NCI-H1092 treated with DMSO at 0.1 percent for 48 hours (cell line): Measurements from ENCODE around the gene COMMD8.
A peak's percentile ranks its signal among the peaks of the same experiment; 100 is the strongest.

ENCODE experiments used
- DNase-seq: peaks from one replicate; lab custom pipeline; 2025; lab: John Stamatoyannopoulos, UW

The COMMD8 gene

GRCh38 chr4:47471591-47471990, 8.1 kb upstream of the COMMD8 start:
- no peak for DNase-seq

DNA sequence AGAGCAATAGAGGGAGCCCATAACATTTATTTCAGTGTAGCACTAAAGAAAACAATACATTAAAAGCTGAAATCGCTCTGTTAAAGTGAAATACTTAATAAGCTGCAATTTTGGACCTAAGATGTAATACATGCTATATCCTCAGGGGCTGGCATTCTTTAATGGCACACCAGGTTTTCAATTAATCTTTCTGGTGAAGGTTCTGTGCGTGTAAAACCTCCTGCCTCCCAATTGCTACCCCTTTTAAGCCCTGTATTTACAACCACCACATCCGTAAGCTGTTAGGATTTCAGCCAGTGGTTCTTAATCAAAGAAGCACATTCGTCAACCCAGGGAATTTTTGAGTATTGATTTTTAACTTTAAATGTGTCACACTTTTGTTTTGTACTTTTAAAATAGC, 7.6 kb upstream of the COMMD8 start:
- DNase-seq = no peak

DNA sequence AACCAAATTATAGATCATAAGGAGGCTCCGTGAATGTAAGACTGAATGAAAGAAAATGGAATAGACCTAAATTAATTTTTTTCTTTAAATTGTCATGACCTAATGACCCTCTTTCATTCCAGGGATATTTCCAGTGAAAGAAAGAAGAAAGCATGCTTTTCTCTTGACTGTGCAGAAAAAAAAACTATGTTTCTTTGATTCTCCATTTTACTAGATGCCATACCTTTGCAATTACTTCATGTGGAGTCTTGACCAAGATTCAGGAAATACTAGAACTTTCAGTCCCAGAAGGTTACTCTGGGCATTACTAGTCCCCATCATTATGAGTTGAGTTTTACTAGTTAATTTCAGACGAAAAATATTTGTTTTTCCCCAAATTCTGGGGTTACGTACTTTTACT, 6.4 kb upstream of the COMMD8 start:
- DNase-seq = no peak

DNA sequence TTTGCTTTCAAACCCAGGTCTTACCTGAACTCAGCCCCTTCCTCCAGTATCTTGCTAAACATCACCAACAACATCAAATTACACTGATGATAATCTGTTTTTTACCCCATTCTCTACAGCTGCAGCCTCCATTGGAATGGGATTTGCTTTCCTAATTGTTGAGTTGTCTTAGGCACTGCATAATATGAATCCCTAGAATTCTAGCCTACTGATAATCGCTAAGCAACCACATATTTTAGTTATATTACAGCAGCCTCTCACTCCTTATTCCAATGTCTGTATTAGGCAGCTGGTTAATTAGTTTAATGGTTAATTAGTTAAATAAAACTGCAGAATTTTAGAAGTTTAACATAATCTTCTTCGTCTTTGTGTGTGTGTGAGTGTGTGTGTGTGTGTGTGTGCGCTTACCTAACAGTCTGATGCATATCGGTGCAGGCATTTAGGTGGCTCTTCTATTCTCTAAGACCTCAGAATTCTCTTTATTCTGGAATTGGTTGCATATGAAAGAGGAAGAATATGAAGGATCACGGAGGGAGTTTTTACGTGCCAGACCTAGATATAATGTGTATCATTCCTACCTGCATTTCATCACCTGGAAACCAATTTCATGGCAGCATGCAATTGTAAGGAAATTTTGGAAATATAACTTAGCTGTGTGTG, 5.3 kb upstream of the COMMD8 start:
- DNase-seq = no peak

DNA sequence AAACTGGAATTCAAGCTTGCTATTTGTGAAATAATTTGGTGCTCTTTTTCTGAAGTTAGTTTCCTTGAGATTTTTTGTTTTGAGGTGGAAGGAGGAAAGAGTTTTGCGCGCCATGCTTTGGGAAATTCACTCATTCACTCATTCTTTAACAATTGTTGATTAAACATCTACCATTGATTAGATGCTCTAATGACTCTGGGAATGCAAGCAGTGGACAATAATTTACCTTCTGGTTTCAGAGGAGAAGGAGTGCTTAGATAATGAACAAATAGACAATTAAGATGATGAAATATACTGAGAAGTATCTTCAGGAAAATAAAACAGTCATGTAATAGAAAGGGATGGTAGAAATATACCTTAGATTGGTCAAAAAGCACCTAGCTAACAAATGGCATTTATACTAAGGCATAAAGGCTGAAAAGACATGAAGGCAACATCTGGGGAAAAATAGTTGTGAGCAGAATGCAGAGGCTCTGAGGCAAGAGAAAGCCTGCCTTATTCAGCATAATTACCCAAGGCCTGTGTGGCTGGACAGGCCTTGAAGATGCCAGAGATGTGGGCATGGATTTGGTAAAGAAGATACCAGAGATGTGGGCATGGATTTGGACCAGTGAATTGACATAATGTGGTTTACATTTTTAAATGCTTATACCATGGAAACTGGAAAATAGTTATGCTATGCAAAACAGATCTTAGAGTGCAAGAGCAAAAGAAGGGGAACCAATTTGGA, 2.7 kb upstream of the COMMD8 start:
- no peak for DNase-seq

DNA sequence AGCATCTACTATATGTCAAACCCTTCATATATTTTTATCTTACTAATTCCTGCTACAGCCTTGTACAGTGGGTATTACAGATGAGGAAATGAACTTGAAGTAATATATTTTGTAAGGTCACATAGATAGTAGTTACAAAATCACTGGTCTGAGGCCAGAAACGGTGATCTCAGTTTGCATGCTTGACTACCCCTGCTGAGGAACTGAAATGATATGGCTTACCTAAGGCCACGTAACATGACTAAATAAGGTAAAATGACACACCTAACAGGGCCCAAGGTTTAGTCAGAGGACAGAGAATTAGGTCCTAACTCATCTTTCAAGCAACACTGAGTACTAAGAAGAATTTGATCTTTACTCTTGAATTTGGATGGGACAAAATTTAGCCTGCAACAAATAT, 1.5 kb upstream of the COMMD8 start:
- DNase-seq = no peak

DNA sequence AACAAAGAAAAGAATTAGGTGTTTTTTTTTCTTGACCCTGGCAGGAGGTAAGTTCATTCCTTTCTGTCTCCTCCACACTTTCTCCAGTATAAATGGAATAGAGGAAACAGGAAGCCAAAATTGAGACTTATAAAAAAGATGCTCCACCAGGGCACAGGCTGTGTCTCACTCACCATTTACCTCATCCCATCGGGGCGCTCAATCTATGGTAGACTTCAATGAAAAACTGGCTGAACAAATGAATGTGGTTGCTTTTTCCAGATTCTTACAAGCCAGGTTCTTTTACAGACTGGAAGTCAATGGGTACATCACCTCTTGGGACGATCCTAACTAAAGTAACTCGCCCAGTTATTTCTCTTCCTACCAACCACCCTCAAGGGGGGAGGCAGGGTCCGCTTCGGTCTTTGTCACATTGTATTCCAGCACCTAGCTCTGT, 685 bp downstream of the COMMD8 start:
- no peak for DNase-seq

DNA sequence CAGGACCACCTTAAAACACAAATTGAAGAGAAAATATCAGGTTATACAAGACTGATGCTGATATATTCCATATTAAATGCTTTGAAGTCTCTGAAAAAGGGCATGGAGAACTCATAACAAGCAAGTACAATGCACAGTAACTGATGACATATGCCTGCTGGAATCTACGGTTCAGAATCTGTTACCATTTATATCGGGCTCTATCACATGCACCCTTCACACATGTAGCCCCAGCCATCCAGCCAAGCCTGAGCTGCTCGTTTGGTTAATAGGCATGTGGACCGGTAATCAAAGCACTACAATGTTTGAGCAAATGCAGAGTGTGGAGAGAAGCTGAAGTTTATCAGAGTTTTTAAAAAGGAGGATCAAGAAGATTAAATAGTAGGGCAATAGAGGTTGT, 11.8 kb downstream of the COMMD8 start:
- DNase-seq = no peak

GRCh38 chr4:47444031-47444430, 19.5 kb downstream of the COMMD8 start:
- DNase-seq = no peak

DNA sequence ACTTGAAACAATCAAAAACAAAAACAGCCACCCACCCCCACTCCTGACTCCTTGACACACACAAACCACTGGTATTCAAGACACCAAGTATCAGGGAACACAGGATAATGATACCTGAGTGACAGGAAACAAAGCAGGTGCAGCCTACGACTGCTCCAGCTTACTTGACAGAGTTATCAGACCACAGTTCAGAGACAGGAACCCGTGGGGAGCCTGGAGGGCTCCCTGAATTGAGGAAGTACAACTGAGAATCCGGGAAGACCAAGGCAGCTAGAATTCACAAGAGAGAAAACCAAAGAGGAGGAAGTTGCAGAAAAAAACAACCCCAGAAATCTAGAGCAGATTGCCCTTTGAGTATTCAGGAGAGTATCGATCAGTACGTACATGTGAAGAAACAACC, 20.5 kb downstream of the COMMD8 start:
- no peak for DNase-seq

GRCh38 chr4:47434931-47435330, 28.6 kb downstream of the COMMD8 start:
- DNase-seq = no peak

GRCh38 chr4:47432749-47433148, 30.8 kb downstream of the COMMD8 start:
- no peak for DNase-seq

DNA sequence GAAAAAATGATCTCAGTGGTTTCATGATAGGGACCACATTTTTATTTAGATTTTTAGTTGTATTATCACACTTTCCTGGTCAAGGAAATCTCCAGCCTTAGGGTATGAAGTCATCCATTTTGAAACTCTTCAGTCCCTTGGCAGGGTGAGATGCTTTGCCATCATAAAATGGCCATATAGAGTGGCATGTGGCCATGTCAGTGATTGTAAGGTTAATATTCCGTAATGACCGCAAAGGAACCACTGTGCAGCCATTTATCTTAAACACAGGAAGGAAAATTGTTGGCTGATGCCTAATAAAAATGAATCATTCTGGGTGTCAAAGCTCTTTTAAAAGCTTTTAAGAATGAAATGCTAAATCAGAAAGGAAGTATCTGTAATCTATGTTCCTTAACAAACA, 35.6 kb downstream of the COMMD8 start:
- no peak for DNase-seq

GRCh38 chr4:47425628-47426027, 37.9 kb downstream of the COMMD8 start:
- DNase-seq = no peak

DNA sequence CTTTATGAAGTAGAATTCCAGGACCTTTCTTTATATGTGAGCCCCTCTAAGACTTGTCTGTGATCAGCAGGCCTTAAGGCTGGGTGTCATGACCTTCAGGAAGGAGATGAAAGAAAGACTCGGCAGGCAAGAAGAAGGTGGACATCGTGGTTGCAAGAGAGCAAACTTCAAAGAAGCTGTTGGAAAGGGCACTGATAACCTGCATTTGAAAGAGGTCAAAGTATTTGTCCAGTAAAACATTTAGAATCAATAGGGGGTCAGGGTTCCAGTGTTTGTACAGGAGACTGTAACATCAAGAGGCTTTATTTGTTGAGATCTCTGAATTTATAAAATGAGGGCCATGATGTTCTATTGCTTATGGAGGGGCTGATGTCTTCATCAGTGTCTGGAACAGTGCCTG, 44.2 kb downstream of the COMMD8 start:
- DNase-seq = no peak

- DNase-seq = no peak
Measured at GRCh38 chr4:47418147-47418546, 45.4 kb downstream of the COMMD8 start.

- DNase-seq = no peak
Measured at GRCh38 chr4:47415719-47416118, 47.8 kb downstream of the COMMD8 start.

- DNase-seq = peak; percentile 38
Measured at GRCh38 chr4:47413521-47413920, 50.0 kb downstream of the COMMD8 start.

DNA sequence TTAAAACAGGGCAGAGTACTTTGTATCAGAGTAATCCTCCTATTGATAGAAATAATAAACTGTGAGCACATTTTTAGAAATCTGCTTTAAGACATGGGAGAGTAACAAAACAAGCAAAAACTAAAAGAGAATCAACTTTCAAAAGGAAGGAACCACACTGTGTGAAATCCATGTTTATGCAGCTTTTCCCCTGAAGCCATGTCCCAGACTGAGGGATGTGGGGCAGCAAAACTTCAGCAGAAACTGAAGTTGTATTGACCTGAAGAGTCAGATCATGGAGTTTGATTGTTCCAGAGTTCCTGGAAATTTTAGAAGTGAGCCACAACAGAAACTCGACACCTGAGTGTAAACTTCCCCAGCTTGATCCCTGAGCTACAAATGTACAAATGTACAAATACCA, 53.2 kb downstream of the COMMD8 start:
- no peak for DNase-seq

DNA sequence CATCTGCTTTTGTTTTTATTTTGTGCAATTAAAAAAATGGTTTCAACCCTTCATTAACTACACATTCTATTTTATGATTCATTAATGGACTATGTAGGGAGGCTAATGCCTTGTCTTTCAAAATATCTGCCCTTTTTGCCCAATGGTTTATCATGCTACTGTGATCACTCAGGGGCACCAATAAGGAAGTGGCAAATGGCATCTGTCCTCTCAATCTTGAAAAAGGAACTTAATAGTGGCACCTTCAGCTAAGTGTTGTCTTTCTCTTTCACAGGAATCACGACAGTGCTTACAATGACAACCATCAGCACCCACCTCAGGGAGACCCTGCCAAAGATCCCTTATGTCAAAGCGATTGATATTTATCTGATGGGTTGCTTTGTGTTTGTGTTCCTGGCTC, 57.1 kb downstream of the COMMD8 start:
- no peak for DNase-seq
